ENCODE measurements around the gene MPRIP. TPM values are rescaled to one million over a fixed set of nuclear protein-coding genes. Genes with fewer than 3 reads are reported as not detected.

Gene MPRIP
- polyA plus RNA-seq (2012; rRNA removed) = 64.4 and 69.8 TPM in 2 replicates
- polyA plus RNA-seq (2012; cell fraction: cytosol; rRNA removed) = 48.5 and 56.7 TPM in 2 replicates
- 85.3 and 87.9 TPM in 2 replicates for polyA plus RNA-seq (2012; cell fraction: nucleus; rRNA removed)

- no peaks in the 10 kb centered on the region for H3K27me3 ChIP-seq (ENCODE audit: insufficient read depth)
- no CpG with 5 or more reads among the region's 67 CpGs for WGBS (ENCODE audit: low lambda C conversion rate)
- peak within 1 kb of the TSS; percentile 81 to 88 for H3K4me3 ChIP-seq (ENCODE audit: low read depth in 2 of 2, low read length in 1 of 2)
- peak within 1 kb of the TSS; percentile 98 for H2AFZ ChIP-seq (ENCODE audit: low read depth)
- H3K36me3 ChIP-seq (replicated peaks in 1 of 2; ENCODE audit: control insufficient read depth in 1 of 2, insufficient read depth in 2 of 2, low read length in 1 of 2) = peaks cover 0 to 15% of the 10 kb centered on the region in 2 experiments
- peaks cover 42% of the 10 kb centered on the region for H4K20me1 ChIP-seq (ENCODE audit: insufficient read depth)
- no peak for DNase-seq
- H3K4me1 ChIP-seq (ENCODE audit: control insufficient read depth in 1 of 2, insufficient read depth in 2 of 2, low read depth in 1 of 2, low read length in 1 of 2) = peaks cover 5 to 31% of the 10 kb centered on the region in 2 experiments; a peak in 3 of 4 replicates
- TF ChIP-seq EP300 (IDR thresholded peaks at IDR 0.05; ENCODE audit: borderline replicate concordance in 1 of 2, low read depth in 1 of 2, low read length in 1 of 2) (no peak), RFX5 (IDR thresholded peaks at IDR 0.05; ENCODE audit: low read length) (no peak), PBX3 (IDR thresholded peaks at IDR 0.05) (no peak), ZBTB33 (IDR thresholded peaks at IDR 0.05; ENCODE audit: borderline replicate concordance, low read depth) (no peak), RAD21 (IDR thresholded peaks at IDR 0.05; ENCODE audit: low read length) (no peak), CHD2 (IDR thresholded peaks at IDR 0.05; ENCODE audit: low read length, partially characterized antibody) (no peak), NFIC (IDR thresholded peaks at IDR 0.05; ENCODE audit: borderline replicate concordance) (no peak), YY1 (IDR thresholded peaks at IDR 0.05; ENCODE audit: low read depth) (no peak), REST (IDR thresholded peaks at IDR 0.05; ENCODE audit: low read depth, low read length) (no peak), GATA2 (CRISPR knock-in tag; IDR thresholded peaks at IDR 0.05) (no peak), SMC3 (IDR thresholded peaks at IDR 0.05; ENCODE audit: low read depth, low read length) (no peak), RCOR1 (IDR thresholded peaks at IDR 0.05; ENCODE audit: low read length) (no peak), SIN3A (IDR thresholded peaks at IDR 0.05; ENCODE audit: borderline replicate concordance, low read depth, low read length) (no peak), IRF3 (IDR thresholded peaks at IDR 0.05; ENCODE audit: low read depth, low read length) (no peak), RXRA (IDR thresholded peaks at IDR 0.05; ENCODE audit: borderline replicate concordance, low read depth) (no peak), JUND (IDR thresholded peaks at IDR 0.05) (no peak), FOXJ3 (CRISPR knock-in tag; IDR thresholded peaks at IDR 0.05) (no peak)
- peak within 1 kb of the TSS; percentile 60 to 68 for H3K27ac ChIP-seq (ENCODE audit: low read depth in 2 of 2, low read length in 1 of 2)
- peak within 1 kb of the TSS; percentile 82 for H3K9ac ChIP-seq
- no peaks in the 10 kb centered on the region for H3K9me2 ChIP-seq
- ChIA-PET POLR2A (interaction anchor here (1.1 kb wide), 1 partner anchor 506 kb away, joined by 3 read pairs; no protein-coding TSS in a partner anchor), CTCF (interaction anchor here (1.8 to 2.0 kb wide), 2 partner anchors 10 to 51 kb away, joined by 4 to 9 read pairs; no protein-coding TSS in a partner anchor)
- peaks cover 10% of the 10 kb centered on the region for H3F3A ChIP-seq (replicated peaks; ENCODE audit: insufficient read depth)
- peaks cover 47% of the 10 kb centered on the region for H3K79me2 ChIP-seq (ENCODE audit: insufficient read depth)
- no peaks in the 10 kb centered on the region for H3K9me3 ChIP-seq
- peak within 1 kb of the TSS; percentile 99 for H3K4me2 ChIP-seq
Observed at GRCh38 chr17:17042384-17042736, at the start of gene MPRIP. TSS of gene MPRIP (plus strand) at chr17:17042457. CDS start at chr17:17042849, 392 bp downstream.
